Parathyroid adenoma (tissue), 2 donors: ENCODE measurements around the gene UXS1.

Experiments
- H2AFZ ChIP-seq: fragments of 300-600 bp; sonication (generic); one replicate; pipeline ENCODE4 v1.7.0; 2017; ENCODE audit warnings: antibody characterized with exemption, mild to moderate bottlenecking
- H3K27ac ChIP-seq: fragments of 300-600 bp; sonication (generic); one replicate; pipeline ENCODE4 v1.7.0; 2017
- H3K27me3 ChIP-seq: fragments of 300-600 bp; sonication (generic); one replicate; pipeline ENCODE4 v1.7.0; 2017; ENCODE audit warnings: low read length; ENCODE audit not compliant: control insufficient read depth, insufficient read depth
- H3K36me3 ChIP-seq: fragments of 300-600 bp; sonication (generic); one replicate; pipeline ENCODE4 v1.7.0; 2017; ENCODE audit warnings: low read length; ENCODE audit not compliant: control insufficient read depth, insufficient read depth
- H3K4me1 ChIP-seq: fragments of 300-600 bp; sonication (generic); one replicate; pipeline ENCODE4 v1.7.0; 2017; ENCODE audit warnings: control low read depth
- H3K4me2 ChIP-seq: fragments of 300-600 bp; sonication (generic); one replicate; pipeline ENCODE4 v1.7.0; 2017; ENCODE audit warnings: low read length
- H3K4me3 ChIP-seq: fragments of 300-600 bp; sonication (generic); one replicate; pipeline ENCODE4 v1.7.0; 2017; ENCODE audit warnings: low read depth, low read length
- H3K79me2 ChIP-seq: fragments of 300-600 bp; sonication (generic); one replicate; pipeline ENCODE4 v1.7.0; 2017; ENCODE audit warnings: control low read depth
- H3K9ac ChIP-seq: fragments of 300-600 bp; sonication (generic); one replicate; pipeline ENCODE4 v1.7.0; 2017; ENCODE audit warnings: mild to moderate bottlenecking
- H3K9me3 ChIP-seq: fragments of 300-600 bp; sonication (generic); one replicate; pipeline ENCODE4 v1.7.0; 2017; ENCODE audit warnings: low read length; ENCODE audit not compliant: control insufficient read depth
- TF ChIP-seq, protein P1 (sequence below): fragments of 300-600 bp; sonication (generic); IDR thresholded peaks from one replicate; pipeline ENCODE4 v1.7.0; 2017; ENCODE audit warnings: antibody characterized with exemption, mild to moderate bottlenecking
- donor health status: primary hyperparathyroidism.

UXS1 gene

DNA sequence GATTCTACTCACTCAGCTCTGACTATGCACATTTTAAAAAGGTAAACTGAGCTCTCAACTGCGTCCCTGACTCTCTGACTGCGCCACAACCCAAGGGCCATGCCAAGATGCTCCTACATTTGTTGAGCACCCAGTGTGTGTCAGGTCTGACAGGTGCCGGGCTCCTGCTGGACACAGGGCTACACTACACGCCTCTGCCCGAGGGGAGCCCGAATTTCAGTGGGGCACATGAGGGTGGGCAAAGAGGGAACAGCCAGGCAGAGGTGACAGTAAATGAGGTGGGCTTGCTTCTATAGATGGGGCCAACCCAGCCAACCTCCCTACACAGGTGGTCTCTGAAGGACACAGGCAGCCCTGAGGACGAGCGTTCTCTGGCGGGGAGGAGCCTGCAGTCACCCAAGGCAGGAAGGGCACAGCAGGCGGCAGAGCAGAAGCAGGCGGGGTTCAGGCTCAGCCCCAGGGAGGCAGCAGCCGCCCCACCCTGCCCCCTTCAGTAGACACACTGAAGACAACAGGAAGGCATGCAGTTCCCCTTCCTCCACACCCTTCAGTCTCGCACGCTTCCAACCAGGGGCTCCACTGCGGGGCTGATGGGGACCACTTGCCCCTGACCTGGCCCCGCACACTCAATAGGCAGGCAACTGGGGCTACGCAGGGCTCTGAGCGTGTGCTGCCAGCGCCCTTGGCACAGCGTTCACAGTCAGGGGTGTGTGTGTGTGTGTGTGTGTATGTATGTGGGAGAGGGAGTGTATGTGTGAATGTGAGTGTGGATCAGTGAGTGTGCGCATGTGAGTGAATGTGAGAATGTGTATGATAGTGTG, 98.4 kb downstream of the UXS1 start:
- Histone ChIP-seq H3K4me3 (no peak overlapping the region), H3K27me3 (no peaks in the 10 kb centered on the region), H3K9ac (no peak overlapping the region), H3K36me3 (no peaks in the 10 kb centered on the region), H3K27ac (no peak overlapping the region), H3K4me2 (no peak overlapping the region), H3K9me3 (no peaks in the 10 kb centered on the region), H2AFZ (no peak overlapping the region), H3K4me1 (no peaks in the 10 kb centered on the region), H3K79me2 (no peaks in the 10 kb centered on the region)
- TF ChIP-seq, protein P1, sequence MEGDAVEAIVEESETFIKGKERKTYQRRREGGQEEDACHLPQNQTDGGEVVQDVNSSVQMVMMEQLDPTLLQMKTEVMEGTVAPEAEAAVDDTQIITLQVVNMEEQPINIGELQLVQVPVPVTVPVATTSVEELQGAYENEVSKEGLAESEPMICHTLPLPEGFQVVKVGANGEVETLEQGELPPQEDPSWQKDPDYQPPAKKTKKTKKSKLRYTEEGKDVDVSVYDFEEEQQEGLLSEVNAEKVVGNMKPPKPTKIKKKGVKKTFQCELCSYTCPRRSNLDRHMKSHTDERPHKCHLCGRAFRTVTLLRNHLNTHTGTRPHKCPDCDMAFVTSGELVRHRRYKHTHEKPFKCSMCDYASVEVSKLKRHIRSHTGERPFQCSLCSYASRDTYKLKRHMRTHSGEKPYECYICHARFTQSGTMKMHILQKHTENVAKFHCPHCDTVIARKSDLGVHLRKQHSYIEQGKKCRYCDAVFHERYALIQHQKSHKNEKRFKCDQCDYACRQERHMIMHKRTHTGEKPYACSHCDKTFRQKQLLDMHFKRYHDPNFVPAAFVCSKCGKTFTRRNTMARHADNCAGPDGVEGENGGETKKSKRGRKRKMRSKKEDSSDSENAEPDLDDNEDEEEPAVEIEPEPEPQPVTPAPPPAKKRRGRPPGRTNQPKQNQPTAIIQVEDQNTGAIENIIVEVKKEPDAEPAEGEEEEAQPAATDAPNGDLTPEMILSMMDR: no peak

DNA sequence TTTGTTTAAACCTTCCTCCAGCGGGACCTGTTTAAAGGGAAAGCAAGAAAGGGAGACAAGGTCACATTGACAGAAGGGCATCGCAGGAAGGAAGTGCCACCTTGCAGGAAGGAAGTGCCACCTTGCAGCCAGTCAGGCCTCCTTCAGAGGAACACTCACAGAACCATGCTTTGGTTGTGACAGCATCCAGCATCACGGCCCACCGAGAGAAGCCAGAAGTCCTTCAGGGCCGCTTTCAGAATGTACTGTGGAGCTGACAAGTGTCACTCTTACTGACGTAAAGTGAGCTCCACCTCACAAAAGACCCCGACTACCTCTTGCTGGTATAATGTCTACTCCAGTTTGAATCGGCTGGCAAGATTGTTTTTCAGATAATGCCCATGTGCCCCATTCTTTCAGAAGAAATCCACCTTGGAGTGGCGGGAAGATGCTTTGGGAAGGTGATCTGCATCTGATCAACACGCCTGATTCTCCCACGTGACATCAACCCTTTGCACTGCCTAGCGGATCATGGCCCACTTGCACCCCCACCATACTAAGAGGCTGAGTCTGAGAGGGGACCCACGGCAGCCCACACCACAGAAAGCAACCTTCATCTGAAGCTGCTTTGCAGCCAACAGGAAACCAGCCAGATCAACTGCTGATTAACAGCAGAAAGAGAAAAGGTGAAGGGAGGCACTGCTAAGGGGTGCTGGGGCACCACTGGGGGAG, 99.8 kb downstream of the UXS1 start:
- H3K9me3 ChIP-seq: no peaks in the 10 kb centered on the region
- H3K9ac ChIP-seq: no peak overlapping the region
- H3K27me3 ChIP-seq: no peaks in the 10 kb centered on the region
- no peaks in the 10 kb centered on the region for H3K79me2 ChIP-seq
- no peak overlapping the region for H3K4me3 ChIP-seq
- no peaks in the 10 kb centered on the region for H3K36me3 ChIP-seq
- TF ChIP-seq, protein P1: no peak
- no peaks in the 10 kb centered on the region for H3K4me1 ChIP-seq
- no peak overlapping the region for H3K27ac ChIP-seq
- H3K4me2 ChIP-seq: no peak overlapping the region
- H2AFZ ChIP-seq: no peak overlapping the region

DNA sequence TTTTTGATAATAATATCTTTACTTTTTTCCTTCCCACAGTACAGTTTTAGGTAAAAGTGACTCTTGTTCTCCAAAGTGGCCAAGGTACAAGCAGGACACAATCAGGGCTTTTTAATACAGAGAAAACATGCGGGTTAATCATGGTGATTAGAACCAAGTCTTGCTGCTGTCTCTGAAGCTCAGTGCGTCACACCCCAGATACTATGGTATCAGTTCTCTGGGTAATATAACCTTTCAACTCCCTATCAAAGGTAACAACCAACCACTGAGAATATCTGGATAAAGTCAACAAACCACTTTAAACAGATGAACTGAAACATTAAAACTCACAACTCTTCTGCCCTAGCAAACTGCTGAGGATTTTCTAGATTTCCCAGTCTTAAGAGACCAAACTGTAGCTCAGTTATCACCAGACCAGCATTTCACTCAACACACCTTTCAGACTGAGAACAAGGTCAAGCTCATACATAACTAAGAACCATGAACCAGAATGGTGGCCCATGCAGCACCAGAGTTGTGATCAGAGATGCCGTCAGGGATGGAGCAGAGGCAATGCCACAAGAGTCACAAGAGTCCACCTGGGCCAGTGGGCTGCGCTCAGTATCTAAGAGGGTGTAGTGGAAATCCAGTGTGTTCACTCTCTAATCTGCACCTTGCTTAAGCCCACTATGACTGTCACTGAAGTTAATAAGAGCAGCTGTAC, 103.0 kb downstream of the UXS1 start:
- TF ChIP-seq, protein P1: no peak
- Histone ChIP-seq H3K4me1 (no peaks in the 10 kb centered on the region), H3K9me3 (no peaks in the 10 kb centered on the region), H3K79me2 (no peaks in the 10 kb centered on the region), H3K27me3 (no peaks in the 10 kb centered on the region), H2AFZ (no peak overlapping the region), H3K4me2 (no peak overlapping the region), H3K9ac (no peak overlapping the region), H3K27ac (no peak overlapping the region), H3K36me3 (no peaks in the 10 kb centered on the region), H3K4me3 (no peak overlapping the region)

DNA sequence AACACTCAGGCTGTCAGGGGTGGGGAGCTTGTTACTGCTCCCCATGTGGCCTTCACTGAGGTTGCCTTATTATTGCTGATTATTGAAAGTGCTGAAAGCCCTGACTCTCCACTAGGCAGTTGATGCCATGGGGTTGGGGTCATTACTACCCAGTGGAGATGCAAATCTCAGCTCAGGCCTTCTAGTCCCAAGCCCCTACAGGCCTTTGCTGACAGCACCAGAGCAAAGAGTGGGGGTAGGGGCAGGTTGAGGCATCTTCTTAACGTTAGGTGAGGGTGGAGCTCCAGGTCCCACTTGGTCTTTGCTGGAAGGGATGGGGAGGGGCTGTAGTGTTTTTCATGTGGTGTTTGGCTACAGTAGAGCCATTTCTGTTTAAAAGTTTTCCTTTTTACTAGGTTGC, 104.5 kb downstream of the UXS1 start:
- Histone ChIP-seq H3K4me3 (no peak overlapping the region), H3K36me3 (no peaks in the 10 kb centered on the region), H3K4me2 (no peak overlapping the region), H3K4me1 (no peaks in the 10 kb centered on the region), H3K9ac (no peak overlapping the region), H3K27ac (no peak overlapping the region), H3K27me3 (no peaks in the 10 kb centered on the region), H2AFZ (no peak overlapping the region), H3K9me3 (no peaks in the 10 kb centered on the region), H3K79me2 (no peaks in the 10 kb centered on the region)
- TF ChIP-seq, protein P1: no peak
